Panc1 (cell line): ENCODE data around the gene MUC5B. TPM values are rescaled to one million over a fixed set of nuclear protein-coding genes. Genes with fewer than 3 reads are reported as not detected.

ENCODE experiments used
- ATAC-seq: fragments of 200-7000 bp; cut with Tn5 transposase; 2 replicates; pipeline ENCODE4 v1.9.1; 2020; ENCODE audit warnings: mild to moderate bottlenecking, moderate library complexity
- BruUV-seq: library from RNA; stranded (reverse); fragments of 400-500 nt; replicated peaks from 2 replicates; lab custom pipeline; 2021; lab: Mats Ljungman, UMichigan
- CTCF ChIA-PET: fragments of 300-600 bp; sonication (Branson Sonifier 250); formaldehyde crosslinking; loops from one replicate; lab custom pipeline; 2022; ENCODE audit warnings: antibody characterized with exemption; lab: Charles Lee
- POLR2A ChIA-PET: fragments of 300-600 bp; sonication (Branson Sonifier 250); formaldehyde crosslinking; loops from one replicate; lab custom pipeline; 2022; ENCODE audit warnings: antibody characterized with exemption; lab: Charles Lee
- DNase-seq: peaks from one replicate; pipeline ENCODE4 v3.0.0-alpha.2; 2010; ENCODE audit warnings: low read depth, low spot score
- H3K27ac ChIP-seq: 2 replicates; pipeline ENCODE4 v1.5.1; 2011; ENCODE audit warnings: mild to moderate bottlenecking, low read length, inconsistent platforms
- H3K27me3 ChIP-seq: fragments of 200-500 bp; sonication (Bioruptor generic); 2 replicates; pipeline ENCODE4 v1.6.0; 2014; ENCODE audit warnings: low read length, inconsistent platforms; ENCODE audit not compliant: control insufficient read depth, insufficient read depth
- H3K36me3 ChIP-seq: fragments of 200-500 bp; sonication (Bioruptor generic); 2 replicates; pipeline ENCODE4 v1.5.1; 2014; ENCODE audit warnings: inconsistent platforms, mild to moderate bottlenecking, low read length, moderate library complexity; ENCODE audit not compliant: control insufficient read depth, insufficient read depth
- H3K4me1 ChIP-seq: 2 replicates; pipeline ENCODE4 v1.5.1; 2011; ENCODE audit warnings: inconsistent platforms, mild to moderate bottlenecking, low read length, moderate library complexity; ENCODE audit not compliant: control insufficient read depth, insufficient read depth
- H3K4me3 ChIP-seq, 2 experiments: 2 replicates each; pipeline ENCODE4 v1.5.1; 2011 to 2012; ENCODE audit warnings: low read depth in 2 of 2, low read length in 2 of 2, mild to moderate bottlenecking in 2 of 2, inconsistent platforms in 1 of 2, moderate library complexity in 1 of 2
- H3K9me3 ChIP-seq: fragments of 200-500 bp; sonication (Bioruptor generic); 2 replicates; pipeline ENCODE4 v1.5.1; 2014; ENCODE audit warnings: low read depth, mild to moderate bottlenecking, inconsistent platforms, low read length, moderate library complexity; ENCODE audit not compliant: control insufficient read depth, insufficient read depth
- CTCF ChIP-seq: fragments of 450-650 bp; IDR thresholded peaks from 2 replicates; pipeline ENCODE4 v1.5.1; 2017; ENCODE audit warnings: mild to moderate bottlenecking
- POLR2AphosphoS5 ChIP-seq: IDR thresholded peaks from 2 replicates; pipeline ENCODE4 v1.6.1; 2012; ENCODE audit warnings: mild to moderate bottlenecking, low read depth, low read length, moderate library complexity
- REST ChIP-seq, 2 experiments: IDR thresholded peaks; 2 replicates each; pipeline ENCODE4 v1.6.1; 2011 to 2012; ENCODE audit warnings: low read depth in 2 of 2, control low read depth in 1 of 2, low read length in 1 of 2, mild to moderate bottlenecking in 1 of 2, moderate library complexity in 1 of 2; ENCODE audit not compliant: insufficient read depth in 1 of 2
- SIN3A ChIP-seq: IDR thresholded peaks from 2 replicates; pipeline ENCODE4 v1.6.1; 2012; ENCODE audit warnings: low read depth, mild to moderate bottlenecking, low read length, moderate library complexity, borderline replicate concordance; ENCODE audit not compliant: insufficient read depth
- TCF7L2 ChIP-seq: IDR thresholded peaks from 2 replicates; pipeline ENCODE4 v1.6.1; 2011; ENCODE audit warnings: mild to moderate bottlenecking, low read depth, low read length, inconsistent platforms
- in situ Hi-C: cut with HindIII; loops from 2 replicates; pipeline ENCODE4 v1.10.0; 2016; ENCODE audit warnings: low sequenced_read_pairs, low pct_unique_long_range_greater_than_20kb
- intact Hi-C: fragments of 100-400 bp; cut with micrococcal nuclease; formaldehyde crosslinking; loops from one replicate; pipeline ENCODE4 v1.10.0; 2022; ENCODE audit not compliant: unreplicated experiment
- total RNA-seq: library from RNA; stranded (reverse); gene quantifications from one replicate; pipeline ENCODE4 v1.2.1, GENCODE V29; 2021; ENCODE audit not compliant: unreplicated experiment

MUC5B gene
- total RNA-seq, 1 experiment from 2014 or later: 1.2 TPM

DNA sequence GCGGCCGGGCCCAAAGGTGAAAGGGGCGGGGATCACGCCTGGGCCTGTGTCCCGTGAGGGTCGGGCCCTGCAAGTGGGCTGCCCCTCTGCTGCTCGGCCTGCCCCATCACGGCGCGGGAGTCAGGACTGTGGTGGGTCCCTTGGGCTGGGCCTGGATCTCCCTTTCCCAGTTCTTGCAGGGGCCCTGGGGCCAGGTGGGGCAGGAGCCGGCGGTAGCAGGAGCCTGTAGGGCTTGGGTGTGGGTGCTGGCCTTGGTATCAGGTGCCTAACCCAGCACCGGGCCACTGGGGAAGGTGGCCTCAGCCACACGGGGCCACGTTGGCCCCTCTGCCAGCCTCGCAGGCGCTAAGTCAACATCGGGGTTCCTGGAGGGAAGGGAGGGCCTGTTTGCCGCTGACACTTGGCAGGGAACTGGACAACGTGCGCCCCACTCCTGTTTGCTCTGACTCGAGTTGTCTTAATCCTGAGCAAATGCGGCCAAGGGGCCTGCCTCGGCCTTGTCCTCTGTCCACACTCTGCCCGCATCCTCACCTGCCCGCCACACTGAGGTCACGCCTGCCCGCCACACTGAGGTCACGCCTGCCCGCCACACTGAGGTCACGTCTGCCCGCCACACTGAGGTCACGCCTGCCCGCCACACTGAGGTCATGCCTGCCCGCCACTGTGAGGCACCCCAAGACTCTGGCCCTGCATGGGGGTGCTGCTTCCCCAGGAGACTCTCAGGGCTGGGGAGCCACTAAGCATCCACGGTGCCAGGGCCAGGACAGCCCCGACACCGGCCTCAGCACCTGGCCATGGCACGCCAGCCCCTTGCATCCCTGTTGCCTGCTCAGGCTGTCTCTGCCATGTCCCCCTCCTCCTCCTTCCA, 14.2 kb upstream of the MUC5B start:
- DNase-seq: no peak
- POLR2A ChIA-PET: no interaction called here
- no peak for ATAC-seq
- CTCF ChIA-PET: interaction anchor here (0.5 to 0.8 kb wide), 3 partner anchors 11 to 237 kb away, joined by 3 to 4 read pairs (median 4); no protein-coding TSS in a partner anchor
- H3K4me3 ChIP-seq: no peak overlapping the region
- no TSS peak for BruUV-seq
- peaks cover 3% of the 10 kb centered on the region; the same call in 1 of the 2 replicates for H3K4me1 ChIP-seq
- H3K27me3 ChIP-seq: no peaks in the 10 kb centered on the region; the same call in 1 of the 2 replicates
- in situ Hi-C loops: no loop called here
- intact Hi-C loops: loop anchor here (10.0 kb wide), 1 partner anchor 306 kb away; no protein-coding TSS in a partner anchor
- H3K36me3 ChIP-seq: no peaks in the 10 kb centered on the region
- peaks cover 21% of the 10 kb centered on the region; the same call in 1 of the 2 replicates for H3K9me3 ChIP-seq
- TF ChIP-seq TCF7L2: no peak
- no peak for TF ChIP-seq POLR2AphosphoS5
- TF ChIP-seq CTCF: no peak
- no peak for TF ChIP-seq SIN3A
- TF ChIP-seq REST (IDR thresholded peaks at IDR 0.05; ENCODE audit: insufficient read depth in 1 of 2, low read depth in 2 of 2, low read length in 1 of 2): no peak
- H3K27ac ChIP-seq: no peak overlapping the region

- DNase-seq (no peak), ATAC-seq (no peak)
- H3K9me3 ChIP-seq: peaks cover 21% of the 10 kb centered on the region; the same call in 1 of the 2 replicates
- H3K27me3 ChIP-seq: no peaks in the 10 kb centered on the region; the same call in 1 of the 2 replicates
- H3K4me1 ChIP-seq: no peaks in the 10 kb centered on the region
- intact Hi-C loops (loop anchor here (10.0 kb wide), 1 partner anchor 305 kb away; no protein-coding TSS in a partner anchor), in situ Hi-C loops (no loop called here)
- no peak overlapping the region for H3K27ac ChIP-seq
- H3K4me3 ChIP-seq: no peak overlapping the region
- ChIA-PET CTCF (interaction anchor here (0.5 to 0.8 kb wide), 3 partner anchors 12 to 236 kb away, joined by 3 to 4 read pairs (median 4); no protein-coding TSS in a partner anchor), POLR2A (no interaction called here)
- H3K36me3 ChIP-seq: no peaks in the 10 kb centered on the region
- TF ChIP-seq SIN3A (no peak), POLR2AphosphoS5 (no peak), CTCF (no peak), REST (IDR thresholded peaks at IDR 0.05; ENCODE audit: insufficient read depth in 1 of 2, low read depth in 2 of 2, low read length in 1 of 2) (no peak), TCF7L2 (no peak)
- no TSS peak for BruUV-seq
Measured at GRCh38 chr11:1209371-1210057, 13.4 kb upstream of the MUC5B start.
